Measurements from ENCODE around the gene CCDC152. TPM values are rescaled to one million over a fixed set of nuclear protein-coding genes. Genes with fewer than 3 reads are reported as not detected.

Gene CCDC152
- total and polyA plus RNA-seq, 2 of the 13 experiments (the other 11 are each of a cell fraction or from before 2014, with no cell fraction given) = 0.20 to 0.36 TPM

DNA sequence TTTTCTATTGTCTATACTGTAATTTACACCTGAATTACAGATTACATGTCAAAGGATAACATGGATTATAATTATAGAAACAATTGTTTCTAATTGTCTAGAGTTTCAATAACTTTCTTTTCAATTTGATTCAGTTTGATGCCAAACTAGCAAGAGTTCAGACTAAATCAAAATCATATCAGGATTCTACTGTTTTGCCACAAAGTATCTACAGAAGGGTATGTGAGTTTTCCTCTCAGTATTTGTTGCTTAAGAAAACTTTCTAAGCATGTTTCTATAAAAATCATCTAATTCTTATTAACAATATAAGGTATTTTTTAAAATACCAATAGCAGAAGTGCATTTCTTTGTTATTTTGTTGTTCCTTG, 42.6 kb downstream of the CCDC152 start:
- ATAC-seq (no peak), FAIRE-seq (no peak), DNase-seq (ENCODE audit: low spot score) (no peak)
- no peaks in the 10 kb centered on the region for H3K79me2 ChIP-seq (ENCODE audit: insufficient read depth, low read length)
- no peak overlapping the region for H2AFZ ChIP-seq (ENCODE audit: low read length)
- in situ Hi-C loops (cut with HindIII; ENCODE audit: extremely low pct_ligation_motif_present, low pct_unique_long_range_greater_than_20kb) = no loop called here
- H3K4me1 ChIP-seq (ENCODE audit: insufficient read depth, low read length) = no peaks in the 10 kb centered on the region
- H3K27ac ChIP-seq (ENCODE audit: extremely low read length, insufficient read depth, low read length) = no peak overlapping the region
- peaks cover 3 to 23% of the 10 kb centered on the region in 2 experiments; a peak in 3 of 5 replicates for H3K36me3 ChIP-seq (replicated peaks in 1 of 2; ENCODE audit: control insufficient read depth in 1 of 2, insufficient read depth in 2 of 2, low read length in 2 of 2)
- ChIA-PET CTCF (ENCODE audit: low intra/inter-chr PET ratio, low total read pairs) (no interaction called here), POLR2A (interaction anchor here (1.5 to 5.1 kb wide), 2 partner anchors 11 to 82 kb away, joined by 6 to 36 read pairs; partner anchors contain the start of gene SELENOP)
- no peak overlapping the region for H3K9ac ChIP-seq (ENCODE audit: insufficient read depth, low read depth, low read length)
- intact Hi-C loops (cut with micrococcal nuclease; ENCODE audit: unreplicated experiment) = no loop called here
- H3K4me2 ChIP-seq (ENCODE audit: low read depth, low read length) = no peak overlapping the region
- H4K20me1 ChIP-seq (ENCODE audit: insufficient read depth, low read length) = peaks cover 60% of the 10 kb centered on the region
- BruUV-seq (replicated peaks) = no TSS peak
- no peak overlapping the region for H3K4me3 ChIP-seq (replicated peaks in 1 of 3; ENCODE audit: insufficient read depth in 1 of 3, low read depth in 2 of 3, low read length in 3 of 3)
- no peaks in the 10 kb centered on the region for H3K27me3 ChIP-seq (ENCODE audit: control insufficient read depth in 1 of 2, insufficient read depth in 2 of 2, low read length in 2 of 2)
- H3K9me3 ChIP-seq (ENCODE audit: low read length) = no peaks in the 10 kb centered on the region
- TF ChIP-seq ZNF44 (CRISPR knock-in tag; IDR thresholded peaks at IDR 0.05) = no peak
- TF ChIP-seq, protein P1, sequence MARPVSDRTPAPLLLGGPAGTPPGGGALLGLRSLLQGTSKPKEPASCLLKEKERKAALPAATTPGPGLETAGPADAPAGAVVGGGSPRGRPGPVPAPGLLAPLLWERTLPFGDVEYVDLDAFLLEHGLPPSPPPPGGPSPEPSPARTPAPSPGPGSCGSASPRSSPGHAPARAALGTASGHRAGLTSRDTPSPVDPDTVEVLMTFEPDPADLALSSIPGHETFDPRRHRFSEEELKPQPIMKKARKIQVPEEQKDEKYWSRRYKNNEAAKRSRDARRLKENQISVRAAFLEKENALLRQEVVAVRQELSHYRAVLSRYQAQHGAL (CRISPR knock-in tag; IDR thresholded peaks at IDR 0.05; ENCODE audit: not compliant biosample characterization) = peak; percentile 5
- no peak for TF ChIP-seq TGIF2 (CRISPR knock-in tag; IDR thresholded peaks at IDR 0.05)
- peak; percentile 56; the same call in 1 of the 2 replicates for TF ChIP-seq NFIC (IDR thresholded peaks at IDR 0.05; ENCODE audit: low read length)
- TF ChIP-seq MED1 (CRISPR knock-in tag; IDR thresholded peaks at IDR 0.05) = 0 out of 2 replicates have a peak, but pooled peaks have one; percentile 4
- TF ChIP-seq NCOA5 (CRISPR knock-in tag; IDR thresholded peaks at IDR 0.05) = 0 out of 2 replicates have a peak, but pooled peaks have one; percentile 69
- TF ChIP-seq ZNF598 (CRISPR knock-in tag; IDR thresholded peaks at IDR 0.05; ENCODE audit: borderline replicate concordance) = no peak
- peak; percentile 30; the same call in 1 of the 2 replicates for TF ChIP-seq ZNF749 (CRISPR knock-in tag; IDR thresholded peaks at IDR 0.05; ENCODE audit: borderline replicate concordance)
- peak; percentile 8 to 48; a peak in 2 of 4 replicates for TF ChIP-seq POLR2A (IDR thresholded peaks at IDR 0.05; ENCODE audit: insufficient read depth in 1 of 2, low read depth in 2 of 2, low read length in 2 of 2)
- TF ChIP-seq ATAD3A (CRISPR knock-in tag; IDR thresholded peaks at IDR 0.05) = no peak
- TF ChIP-seq HOXA7 (CRISPR knock-in tag; IDR thresholded peaks at IDR 0.05) = no peak
- peak; percentile 93 for TF ChIP-seq PAF1 (CRISPR knock-in tag; IDR thresholded peaks at IDR 0.05)
- TF ChIP-seq POLR2AphosphoS5 (IDR thresholded peaks at IDR 0.05; ENCODE audit: low read depth, low read length) = peak; percentile 82
- TF ChIP-seq MXD4 (CRISPR knock-in tag; IDR thresholded peaks at IDR 0.05) = 0 out of 2 replicates have a peak, but pooled peaks have one; percentile 7
- TF ChIP-seq ZNF543 (CRISPR knock-in tag; IDR thresholded peaks at IDR 0.05) = no peak
- TF ChIP-seq, protein P2, sequence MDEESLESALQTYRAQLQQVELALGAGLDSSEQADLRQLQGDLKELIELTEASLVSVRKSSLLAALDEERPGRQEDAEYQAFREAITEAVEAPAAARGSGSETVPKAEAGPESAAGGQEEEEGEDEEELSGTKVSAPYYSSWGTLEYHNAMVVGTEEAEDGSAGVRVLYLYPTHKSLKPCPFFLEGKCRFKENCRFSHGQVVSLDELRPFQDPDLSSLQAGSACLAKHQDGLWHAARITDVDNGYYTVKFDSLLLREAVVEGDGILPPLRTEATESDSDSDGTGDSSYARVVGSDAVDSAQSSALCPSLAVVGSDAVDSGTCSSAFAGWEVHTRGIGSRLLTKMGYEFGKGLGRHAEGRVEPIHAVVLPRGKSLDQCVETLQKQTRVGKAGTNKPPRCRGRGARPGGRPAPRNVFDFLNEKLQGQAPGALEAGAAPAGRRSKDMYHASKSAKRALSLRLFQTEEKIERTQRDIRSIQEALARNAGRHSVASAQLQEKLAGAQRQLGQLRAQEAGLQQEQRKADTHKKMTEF (CRISPR knock-in tag; IDR thresholded peaks at IDR 0.05) = peak; percentile 75
- TF ChIP-seq, protein P3, sequence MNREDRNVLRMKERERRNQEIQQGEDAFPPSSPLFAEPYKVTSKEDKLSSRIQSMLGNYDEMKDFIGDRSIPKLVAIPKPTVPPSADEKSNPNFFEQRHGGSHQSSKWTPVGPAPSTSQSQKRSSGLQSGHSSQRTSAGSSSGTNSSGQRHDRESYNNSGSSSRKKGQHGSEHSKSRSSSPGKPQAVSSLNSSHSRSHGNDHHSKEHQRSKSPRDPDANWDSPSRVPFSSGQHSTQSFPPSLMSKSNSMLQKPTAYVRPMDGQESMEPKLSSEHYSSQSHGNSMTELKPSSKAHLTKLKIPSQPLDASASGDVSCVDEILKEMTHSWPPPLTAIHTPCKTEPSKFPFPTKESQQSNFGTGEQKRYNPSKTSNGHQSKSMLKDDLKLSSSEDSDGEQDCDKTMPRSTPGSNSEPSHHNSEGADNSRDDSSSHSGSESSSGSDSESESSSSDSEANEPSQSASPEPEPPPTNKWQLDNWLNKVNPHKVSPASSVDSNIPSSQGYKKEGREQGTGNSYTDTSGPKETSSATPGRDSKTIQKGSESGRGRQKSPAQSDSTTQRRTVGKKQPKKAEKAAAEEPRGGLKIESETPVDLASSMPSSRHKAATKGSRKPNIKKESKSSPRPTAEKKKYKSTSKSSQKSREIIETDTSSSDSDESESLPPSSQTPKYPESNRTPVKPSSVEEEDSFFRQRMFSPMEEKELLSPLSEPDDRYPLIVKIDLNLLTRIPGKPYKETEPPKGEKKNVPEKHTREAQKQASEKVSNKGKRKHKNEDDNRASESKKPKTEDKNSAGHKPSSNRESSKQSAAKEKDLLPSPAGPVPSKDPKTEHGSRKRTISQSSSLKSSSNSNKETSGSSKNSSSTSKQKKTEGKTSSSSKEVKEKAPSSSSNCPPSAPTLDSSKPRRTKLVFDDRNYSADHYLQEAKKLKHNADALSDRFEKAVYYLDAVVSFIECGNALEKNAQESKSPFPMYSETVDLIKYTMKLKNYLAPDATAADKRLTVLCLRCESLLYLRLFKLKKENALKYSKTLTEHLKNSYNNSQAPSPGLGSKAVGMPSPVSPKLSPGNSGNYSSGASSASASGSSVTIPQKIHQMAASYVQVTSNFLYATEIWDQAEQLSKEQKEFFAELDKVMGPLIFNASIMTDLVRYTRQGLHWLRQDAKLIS (CRISPR knock-in tag; IDR thresholded peaks at IDR 0.05) = no peak; the same call in 1 of the 2 replicates
- TF ChIP-seq, protein P4, sequence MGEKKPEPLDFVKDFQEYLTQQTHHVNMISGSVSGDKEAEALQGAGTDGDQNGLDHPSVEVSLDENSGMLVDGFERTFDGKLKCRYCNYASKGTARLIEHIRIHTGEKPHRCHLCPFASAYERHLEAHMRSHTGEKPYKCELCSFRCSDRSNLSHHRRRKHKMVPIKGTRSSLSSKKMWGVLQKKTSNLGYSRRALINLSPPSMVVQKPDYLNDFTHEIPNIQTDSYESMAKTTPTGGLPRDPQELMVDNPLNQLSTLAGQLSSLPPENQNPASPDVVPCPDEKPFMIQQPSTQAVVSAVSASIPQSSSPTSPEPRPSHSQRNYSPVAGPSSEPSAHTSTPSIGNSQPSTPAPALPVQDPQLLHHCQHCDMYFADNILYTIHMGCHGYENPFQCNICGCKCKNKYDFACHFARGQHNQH (CRISPR knock-in tag; IDR thresholded peaks at IDR 0.05) = no peak
- TF ChIP-seq, protein P5, sequence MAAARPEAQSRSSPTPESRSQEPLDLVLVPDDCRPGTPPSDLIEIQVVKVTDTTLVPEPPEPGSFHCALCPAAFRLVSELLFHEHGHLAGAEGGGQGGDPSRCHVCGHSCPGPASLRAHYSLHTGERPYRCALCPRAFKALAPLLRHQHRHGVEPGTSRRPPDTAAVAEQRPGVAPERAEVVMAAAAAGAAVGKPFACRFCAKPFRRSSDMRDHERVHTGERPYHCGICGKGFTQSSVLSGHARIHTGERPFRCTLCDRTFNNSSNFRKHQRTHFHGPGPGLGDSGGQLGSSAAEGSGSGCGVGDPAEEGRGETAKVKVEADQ (CRISPR knock-in tag; IDR thresholded peaks at IDR 0.05; ENCODE audit: borderline replicate concordance) = no peak

Measured in HepG2 (cell line).